Fibroblast of villous mesenchyme (primary cell): ENCODE measurements around the gene UBA3. TPM values are rescaled to one million over a fixed set of nuclear protein-coding genes. Genes with fewer than 3 reads are reported as not detected.

Source experiments
- DNase-seq: peaks from one replicate; pipeline ENCODE4 v3.0.0-alpha.2; 2010; ENCODE audit warnings: low read depth
- H3K4me3 ChIP-seq: 2 replicates; pipeline ENCODE4 v1.5.1; 2011; ENCODE audit warnings: low read depth, mild to moderate bottlenecking, low read length
- small RNA-seq: library from RNA; depleted of rRNA; stranded (forward); fragments of <200 nt; gene quantifications from one replicate; pipeline ENCODE3, GENCODE V24; 2012
- total RNA-seq: library from RNA; depleted of rRNA; stranded (reverse); fragments of >200 nt; gene quantifications from 2 replicates; pipeline ENCODE4 v1.2.3, GENCODE V29; 2012
- TF ChIP-seq, protein P1 (sequence below): IDR thresholded peaks from 2 replicates; pipeline ENCODE4 v1.5.1; 2012; ENCODE audit warnings: low read depth, mild to moderate bottlenecking, low read length; ENCODE audit not compliant: insufficient read depth

UBA3 gene
- total RNA-seq, 1 donor, result 92.0 TPM

GRCh38 chr3:69008980-69009379, 71.2 kb downstream of the UBA3 start:
- H3K4me3 ChIP-seq, result no peak overlapping the region
- DNase-seq, result no peak
- TF ChIP-seq, protein P1, sequence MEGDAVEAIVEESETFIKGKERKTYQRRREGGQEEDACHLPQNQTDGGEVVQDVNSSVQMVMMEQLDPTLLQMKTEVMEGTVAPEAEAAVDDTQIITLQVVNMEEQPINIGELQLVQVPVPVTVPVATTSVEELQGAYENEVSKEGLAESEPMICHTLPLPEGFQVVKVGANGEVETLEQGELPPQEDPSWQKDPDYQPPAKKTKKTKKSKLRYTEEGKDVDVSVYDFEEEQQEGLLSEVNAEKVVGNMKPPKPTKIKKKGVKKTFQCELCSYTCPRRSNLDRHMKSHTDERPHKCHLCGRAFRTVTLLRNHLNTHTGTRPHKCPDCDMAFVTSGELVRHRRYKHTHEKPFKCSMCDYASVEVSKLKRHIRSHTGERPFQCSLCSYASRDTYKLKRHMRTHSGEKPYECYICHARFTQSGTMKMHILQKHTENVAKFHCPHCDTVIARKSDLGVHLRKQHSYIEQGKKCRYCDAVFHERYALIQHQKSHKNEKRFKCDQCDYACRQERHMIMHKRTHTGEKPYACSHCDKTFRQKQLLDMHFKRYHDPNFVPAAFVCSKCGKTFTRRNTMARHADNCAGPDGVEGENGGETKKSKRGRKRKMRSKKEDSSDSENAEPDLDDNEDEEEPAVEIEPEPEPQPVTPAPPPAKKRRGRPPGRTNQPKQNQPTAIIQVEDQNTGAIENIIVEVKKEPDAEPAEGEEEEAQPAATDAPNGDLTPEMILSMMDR, result no peak

- no peak overlapping the region for H3K4me3 ChIP-seq
- TF ChIP-seq, protein P1, result no peak
- DNase-seq, result no peak
Observed at GRCh38 chr3:69005791-69006482, 74.2 kb downstream of the UBA3 start.

DNA sequence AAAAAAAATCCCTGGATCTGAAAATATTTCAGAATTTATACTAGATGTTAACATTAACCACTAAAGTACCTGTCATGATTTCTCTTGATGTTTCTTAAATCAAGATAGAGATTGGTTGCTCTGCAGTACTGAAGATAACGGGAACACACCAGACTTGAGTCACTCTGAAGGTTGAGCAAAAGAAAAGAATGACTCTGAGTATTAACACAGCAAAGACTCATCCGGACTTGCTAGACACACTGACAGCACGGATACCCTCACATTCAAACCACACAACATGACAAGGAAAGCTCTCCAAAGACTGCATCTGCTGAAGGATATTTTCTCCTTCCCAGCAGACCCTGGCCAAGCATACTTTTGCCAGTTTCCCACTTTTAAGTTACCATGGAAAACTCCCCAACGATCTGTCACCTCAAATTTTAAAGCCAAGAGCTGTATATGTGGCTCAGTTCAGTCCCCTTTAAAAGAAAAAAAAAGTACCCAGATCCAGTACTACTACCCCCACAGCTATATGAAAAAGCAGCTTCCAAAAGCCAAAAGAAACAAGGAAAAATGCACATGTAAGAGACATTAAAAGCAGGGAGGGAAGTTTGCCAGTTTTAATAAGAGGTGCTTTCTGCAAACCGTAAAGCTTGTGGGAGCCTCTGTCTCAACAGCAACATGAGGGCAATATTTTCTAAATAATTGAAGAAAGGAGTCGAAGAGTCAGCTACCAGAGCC, 74.9 kb downstream of the UBA3 start:
- no peak overlapping the region for H3K4me3 ChIP-seq
- DNase-seq, result no peak

More for the DNA sequence above, 74.9 kb downstream of the UBA3 start:
- TF ChIP-seq, protein P1, result no peak

Small RNA genes lying within 50 kb of the gene (small RNA-seq; reads per million reads assigned to genes)
- gene MIR3136, result 2.8 reads per million, percentile 66 among the genes with 10 or more reads in this experiment

Other genes starting within 250 kb of the UBA3 start
- not detected in 2 replicates for gene TAFA4, start 147.8 kb downstream of the UBA3 start, total RNA-seq
- 64.1 and 68.2 TPM in 2 replicates for gene EOGT, start 66.7 kb downstream of the UBA3 start, total RNA-seq
- gene TMF1, start 28.0 kb downstream of the UBA3 start, total RNA-seq, result 45.1 and 49.2 TPM in 2 replicates
- gene ARL6IP5, start 4.6 kb upstream of the UBA3 start, total RNA-seq, result 53.1 and 89.4 TPM in 2 replicates
- not detected in 2 replicates for gene LMOD3, start 42.2 kb upstream of the UBA3 start, total RNA-seq